ENCODE results near the gene SETD1A. TPM values are rescaled to one million over a fixed set of nuclear protein-coding genes. Genes with fewer than 3 reads are reported as not detected.

SETD1A gene
- 25.9 and 27.8 TPM in 2 replicates for total RNA-seq

GRCh38 chr16:30957456-30958174 is at the start of gene SETD1A:
Gene SETD1A (plus strand): TSS chr16:30957754. CDS start chr16:30958732, 978 bp downstream.
- intact Hi-C loops (cut with micrococcal nuclease), result loop anchor here (1.0 to 10.0 kb wide), 13 partner anchors 34 to 911 kb away; partner anchors contain the start of genes ARMC5, BCKDK, FBRS and FBXL19

GRCh38 chr16:30910427-30911029 is 47.0 kb upstream of the SETD1A start:
- intact Hi-C loops (cut with micrococcal nuclease), result no loop called here

GRCh38 chr16:30912794-30913412 is 44.7 kb upstream of the SETD1A start:
- intact Hi-C loops (cut with micrococcal nuclease), result no loop called here

DNA sequence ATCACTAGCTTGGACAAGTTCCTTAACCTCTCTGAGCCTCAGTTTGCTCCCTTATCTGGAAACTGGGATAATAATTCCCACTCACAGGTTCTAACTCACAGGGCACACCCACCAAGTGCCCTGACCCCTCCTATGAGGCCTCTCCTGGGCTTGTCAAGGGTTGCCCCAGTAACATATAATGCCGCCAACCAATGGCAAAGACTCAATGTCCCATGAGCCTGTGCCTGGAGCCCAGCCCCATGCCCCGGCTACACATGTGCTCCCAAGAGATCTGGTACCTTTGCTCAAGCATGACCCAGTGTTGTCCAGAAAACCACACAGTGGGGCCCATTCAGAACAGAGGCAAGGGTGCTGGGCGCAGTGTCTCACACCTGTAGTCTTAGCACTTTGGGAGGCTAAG is 42.7 kb upstream of the SETD1A start:
- intact Hi-C loops (cut with micrococcal nuclease), result no loop called here

GRCh38 chr16:30918614-30919013 is 38.9 kb upstream of the SETD1A start:
- intact Hi-C loops (cut with micrococcal nuclease), result no loop called here

DNA sequence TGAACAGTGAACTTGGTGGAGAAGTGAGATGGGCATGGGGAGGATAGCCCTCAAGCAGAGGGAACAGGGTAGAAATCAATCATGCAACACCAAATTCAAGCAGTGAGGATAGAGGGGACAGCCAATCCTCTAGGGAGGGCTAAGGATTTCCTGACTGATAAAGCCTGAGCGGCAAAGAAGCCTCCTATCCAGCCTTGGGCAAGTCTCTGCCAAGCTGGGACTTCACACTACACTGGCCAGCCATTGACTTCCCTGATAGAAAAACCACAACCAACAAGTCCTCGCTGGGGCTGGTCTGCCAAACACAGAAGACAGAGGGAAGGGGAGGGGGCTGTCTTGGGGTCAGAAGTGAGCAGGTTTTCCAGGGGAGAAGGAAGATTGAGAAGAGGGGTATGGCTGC is 36.7 kb upstream of the SETD1A start:
- intact Hi-C loops (cut with micrococcal nuclease), result loop anchor here (1.0 to 5.0 kb wide), 2 partner anchors 77 to 584 kb away; no protein-coding TSS in a partner anchor

DNA sequence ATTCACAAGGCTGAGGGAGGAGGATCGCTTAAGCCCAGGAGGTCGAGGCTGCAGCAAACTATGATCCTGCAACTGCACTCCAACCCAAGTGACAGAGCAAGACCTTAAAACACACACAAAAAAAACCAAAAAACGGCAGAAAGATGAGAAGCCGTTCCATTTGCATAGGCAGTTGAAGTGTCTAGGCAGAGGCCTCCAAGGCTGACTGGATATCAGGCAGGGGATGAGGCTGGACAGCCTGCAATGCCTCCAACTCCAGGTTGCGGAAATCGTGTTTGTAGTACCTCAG is 36.2 kb upstream of the SETD1A start:
- intact Hi-C loops (cut with micrococcal nuclease), result loop anchor here (1.0 to 5.0 kb wide), 2 partner anchors 77 to 584 kb away; no protein-coding TSS in a partner anchor

DNA sequence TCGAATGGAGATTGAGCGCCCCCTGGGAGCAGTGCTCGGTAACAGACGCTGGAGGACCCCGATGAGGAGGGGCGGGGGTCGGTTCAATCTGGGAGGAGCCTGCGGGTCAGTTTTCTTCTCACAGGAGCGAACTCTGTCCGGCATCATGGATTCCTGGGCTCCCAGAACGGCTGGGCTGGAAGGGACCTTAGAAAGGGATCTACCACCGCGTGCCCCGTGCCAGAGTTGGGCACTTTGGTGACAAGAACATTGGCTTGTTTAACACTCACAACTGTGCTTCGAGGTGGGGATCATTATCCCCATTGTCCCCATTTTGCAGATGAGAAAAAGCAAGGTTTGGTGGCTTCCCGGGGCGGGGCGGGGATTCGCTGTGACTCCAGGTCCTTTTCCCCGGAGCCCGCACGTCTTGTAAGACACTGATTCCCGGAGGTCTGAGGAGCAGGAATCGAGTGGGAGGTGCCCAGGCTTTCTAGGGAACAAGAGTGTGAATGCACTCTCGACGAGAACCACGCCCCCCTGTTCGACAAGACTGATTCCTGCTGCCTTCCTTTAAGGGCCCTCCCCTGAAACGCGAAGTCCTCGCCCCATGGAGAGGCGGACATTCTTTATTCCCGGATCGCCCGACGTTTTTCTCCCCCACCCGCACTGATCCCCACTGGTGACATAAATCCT is 35.7 kb upstream of the SETD1A start:
- intact Hi-C loops (cut with micrococcal nuclease), result loop anchor here (1.0 to 5.0 kb wide), 17 partner anchors 20 to 585 kb away; partner anchors contain the start of genes CFAP119, FBRS, KAT8 and PHKG2

DNA sequence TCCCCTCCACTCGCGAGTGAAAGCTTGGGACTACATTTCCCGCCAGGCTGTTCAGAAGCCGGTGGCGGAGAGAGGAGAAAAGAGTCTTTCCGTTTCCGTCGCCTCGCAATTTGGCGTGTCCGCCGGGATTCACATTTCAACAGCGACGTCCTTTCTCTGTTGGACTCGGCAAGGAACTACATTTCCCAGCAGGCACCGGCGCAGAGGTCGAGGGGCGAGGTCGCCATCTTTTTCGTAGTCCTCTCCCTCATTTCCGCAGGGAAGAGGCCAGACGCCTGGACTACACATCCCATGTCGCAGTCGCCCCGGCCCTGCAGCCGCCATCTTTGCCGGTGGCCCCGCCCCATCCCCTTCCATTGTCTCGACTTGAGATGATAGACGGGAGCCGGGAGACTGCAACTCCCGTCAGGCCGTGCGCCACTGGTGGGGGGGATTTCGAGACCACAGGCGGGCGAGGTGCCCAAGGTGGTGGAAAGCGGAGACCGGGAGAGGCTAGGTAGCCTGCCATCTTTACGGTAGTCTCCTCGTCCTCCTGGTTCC is 35.1 kb upstream of the SETD1A start:
- intact Hi-C loops (cut with micrococcal nuclease), result loop anchor here (1.0 to 5.0 kb wide), 16 partner anchors 20 to 585 kb away; partner anchors contain the start of genes CFAP119, FBRS, KAT8 and PHKG2

DNA sequence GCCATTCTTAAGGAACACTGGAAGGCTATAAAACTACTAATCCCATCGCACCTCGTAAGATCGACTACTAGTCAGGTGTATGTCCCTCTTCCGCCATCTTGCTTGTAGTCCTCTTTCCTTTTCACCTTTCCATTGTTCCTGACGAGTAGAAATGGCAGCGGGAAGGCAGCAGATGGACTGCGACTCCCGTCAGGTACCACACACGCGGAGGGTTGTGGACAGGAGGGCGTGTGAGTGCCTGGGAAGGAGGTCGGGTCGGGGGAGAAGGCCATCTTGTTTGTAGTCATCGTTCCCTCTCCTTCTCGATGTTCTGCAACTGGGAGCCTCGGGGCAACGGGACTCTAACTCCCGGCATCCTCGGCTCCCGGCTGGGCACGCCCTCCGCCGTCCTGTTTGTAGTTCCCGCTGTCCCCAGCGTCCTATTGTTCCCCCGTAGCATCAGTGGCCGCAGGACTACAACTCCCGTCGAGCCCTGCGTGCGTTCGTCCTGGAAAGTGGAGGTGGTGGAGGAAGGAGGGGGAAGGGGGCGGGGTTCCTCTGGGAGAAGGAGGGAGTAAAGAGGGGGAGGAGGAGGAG is 34.5 kb upstream of the SETD1A start:
- intact Hi-C loops (cut with micrococcal nuclease), result loop anchor here (1.0 to 5.0 kb wide), 22 partner anchors 19 to 586 kb away; partner anchors contain the start of genes ARMC5, CFAP119, FBRS and KAT8

DNA sequence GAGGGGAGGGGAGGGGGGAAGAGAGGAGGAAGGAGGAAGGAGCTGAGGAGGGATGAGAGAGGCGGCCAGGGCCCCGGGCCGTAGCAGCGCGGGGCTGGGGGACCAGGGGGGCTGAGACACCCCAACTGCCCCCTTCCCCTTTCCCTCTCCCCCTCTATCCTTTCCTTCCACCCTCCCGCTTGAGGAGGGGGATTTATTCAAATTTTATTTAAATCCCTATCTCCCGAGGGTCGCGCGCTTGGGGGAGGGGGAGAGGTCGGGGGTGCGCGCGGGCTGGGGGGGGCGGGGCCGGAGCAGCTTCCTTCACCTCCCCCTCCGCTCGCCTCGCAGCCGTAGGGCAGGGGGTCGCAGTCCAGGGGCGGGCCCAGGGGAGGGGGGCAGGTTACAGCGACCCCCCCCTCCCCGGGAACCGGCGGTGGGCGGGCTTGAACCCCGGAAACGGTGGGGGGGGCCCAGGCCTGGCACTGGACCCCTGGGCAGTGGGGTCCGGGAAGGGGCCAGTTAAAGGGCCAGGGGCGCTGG is 33.9 kb upstream of the SETD1A start, which contains the start of gene FBXL19:
TSS of gene FBXL19 (plus strand) at position 19 of the 522 bp plus-strand sequence. CDS start 2,183 bp downstream, outside the sequence.
- intact Hi-C loops (cut with micrococcal nuclease), result loop anchor here (1.0 to 5.0 kb wide), 7 partner anchors 19 to 586 kb away; partner anchors contain the start of genes ARMC5 and SETD1A

DNA sequence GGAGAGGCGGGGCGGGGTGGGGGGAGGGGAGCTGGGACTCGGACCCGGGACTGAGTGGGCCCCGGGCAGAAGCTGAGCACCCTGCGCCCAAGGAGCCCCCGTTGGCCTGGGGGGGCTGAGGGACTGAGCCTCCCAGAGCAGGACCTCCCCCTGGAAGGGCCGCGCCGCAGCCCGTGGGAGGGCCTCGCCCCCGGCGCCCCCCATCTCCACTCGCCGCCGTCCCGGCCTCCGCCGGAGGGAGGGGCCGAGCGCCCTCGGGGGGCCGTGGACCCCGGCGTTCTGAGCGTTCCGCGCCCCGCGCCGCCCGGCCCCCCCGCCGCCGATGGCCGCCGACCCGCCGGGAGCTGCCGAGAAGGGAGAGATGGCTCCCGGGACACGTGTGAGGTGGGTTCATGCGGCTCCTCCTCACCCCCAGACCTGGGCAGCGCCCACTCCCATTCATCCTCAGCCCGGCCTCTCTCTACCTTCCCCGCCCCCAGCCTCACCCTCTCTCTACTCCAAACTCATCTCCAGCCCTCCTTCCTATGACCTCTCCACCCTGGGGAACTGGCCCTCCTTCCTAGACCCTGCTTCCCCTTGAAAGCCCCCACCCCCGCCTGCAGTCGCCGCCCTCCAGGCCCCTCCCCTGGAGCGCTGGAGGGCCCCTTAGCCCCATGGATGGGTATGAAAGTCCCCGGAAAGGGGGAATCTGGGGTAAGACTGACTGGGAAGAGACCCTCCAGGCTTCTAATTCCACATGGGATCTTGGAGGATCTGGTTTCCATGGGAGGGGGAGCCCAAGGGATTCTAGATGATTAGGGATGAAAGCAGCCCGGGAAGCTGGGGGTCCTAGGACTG is 33.3 kb upstream of the SETD1A start:
- intact Hi-C loops (cut with micrococcal nuclease), result loop anchor here (5.0 kb wide), 1 partner anchor 587 kb away; no protein-coding TSS in a partner anchor

GRCh38 chr16:30924913-30925631 is 32.5 kb upstream of the SETD1A start:
- intact Hi-C loops (cut with micrococcal nuclease), result loop anchor here (5.0 kb wide), 1 partner anchor 588 kb away; no protein-coding TSS in a partner anchor

GRCh38 chr16:30925632-30925987 is 31.9 kb upstream of the SETD1A start:
- intact Hi-C loops (cut with micrococcal nuclease), result no loop called here

DNA sequence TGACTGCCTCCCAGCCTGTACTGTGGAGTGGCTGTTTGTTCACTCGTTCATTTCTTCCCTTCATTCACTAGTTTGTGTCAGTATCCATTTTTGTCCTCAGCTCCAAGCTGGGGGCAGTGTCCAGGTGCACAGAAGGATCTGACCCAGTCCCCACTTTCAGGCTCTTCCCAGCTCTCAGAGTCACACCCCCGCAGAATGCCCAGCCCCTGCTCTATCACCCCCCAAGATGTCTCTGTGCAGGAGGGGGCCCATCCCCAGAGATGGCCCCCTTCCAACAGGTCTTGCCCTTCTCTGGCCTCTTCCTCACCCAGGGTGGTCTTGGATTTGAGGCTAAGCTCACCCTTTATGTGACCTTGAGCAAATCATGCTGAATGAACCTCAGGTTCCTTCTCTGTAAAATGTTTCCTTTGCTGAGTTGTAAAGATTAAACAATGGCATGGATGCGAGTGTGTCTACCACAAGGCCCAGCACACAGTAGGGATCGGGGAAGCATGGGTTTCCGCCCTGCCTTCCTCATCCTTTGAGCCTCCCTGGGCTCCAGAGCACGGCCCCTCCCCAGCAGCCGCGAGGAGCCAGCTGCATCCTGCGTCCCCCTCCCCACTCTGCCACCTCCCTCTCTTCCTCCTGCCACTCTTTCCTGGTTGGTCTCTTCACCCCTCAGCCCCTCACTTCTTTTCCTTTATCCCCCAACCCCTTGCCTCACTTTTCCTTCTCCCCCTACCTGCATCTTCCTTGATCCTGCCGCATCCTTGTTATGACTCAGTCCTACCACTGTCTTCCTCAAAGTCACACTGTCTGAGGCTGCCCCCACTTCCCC is 31.4 kb upstream of the SETD1A start:
- intact Hi-C loops (cut with micrococcal nuclease), result no loop called here

DNA sequence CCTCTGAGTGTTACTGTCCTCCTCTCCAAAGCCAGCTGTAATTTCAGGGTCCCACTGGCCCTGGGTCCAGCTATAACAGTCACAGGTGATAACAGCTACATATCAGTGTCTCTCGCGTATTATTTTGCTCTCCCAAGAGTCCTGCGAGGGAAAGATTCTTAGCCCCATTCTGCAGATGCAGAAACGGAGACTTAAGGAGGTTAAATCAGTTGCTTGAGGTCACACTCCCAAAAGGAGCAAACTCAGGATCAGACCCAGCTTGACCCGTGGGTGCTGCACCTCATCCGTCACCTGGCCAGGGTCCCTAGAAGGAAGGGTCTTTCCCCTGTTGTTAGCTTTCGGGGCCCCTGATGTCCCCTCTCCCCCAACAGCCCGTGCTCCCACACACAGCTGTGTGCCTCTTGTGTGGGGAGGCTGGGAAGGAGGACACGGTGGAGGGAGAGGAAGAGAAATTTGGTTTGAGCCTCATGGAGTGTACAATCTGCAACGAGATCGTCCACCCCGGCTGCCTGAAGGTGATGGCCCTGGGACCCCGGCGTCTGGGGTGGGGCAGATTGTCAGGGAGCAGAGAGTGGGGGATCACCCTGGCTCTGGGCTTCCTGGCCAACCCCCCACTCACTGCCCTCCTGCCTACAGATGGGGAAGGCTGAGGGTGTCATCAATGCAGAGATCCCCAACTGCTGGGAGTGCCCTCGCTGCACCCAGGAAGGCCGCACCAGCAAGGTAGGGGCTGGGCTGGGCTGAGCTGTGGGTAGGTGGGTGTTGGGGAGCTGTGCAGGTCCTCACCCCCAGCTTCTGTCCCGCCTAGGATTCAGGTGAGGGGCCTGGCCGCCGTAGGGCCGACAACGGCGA is 30.4 kb upstream of the SETD1A start:
- intact Hi-C loops (cut with micrococcal nuclease), result no loop called here

DNA sequence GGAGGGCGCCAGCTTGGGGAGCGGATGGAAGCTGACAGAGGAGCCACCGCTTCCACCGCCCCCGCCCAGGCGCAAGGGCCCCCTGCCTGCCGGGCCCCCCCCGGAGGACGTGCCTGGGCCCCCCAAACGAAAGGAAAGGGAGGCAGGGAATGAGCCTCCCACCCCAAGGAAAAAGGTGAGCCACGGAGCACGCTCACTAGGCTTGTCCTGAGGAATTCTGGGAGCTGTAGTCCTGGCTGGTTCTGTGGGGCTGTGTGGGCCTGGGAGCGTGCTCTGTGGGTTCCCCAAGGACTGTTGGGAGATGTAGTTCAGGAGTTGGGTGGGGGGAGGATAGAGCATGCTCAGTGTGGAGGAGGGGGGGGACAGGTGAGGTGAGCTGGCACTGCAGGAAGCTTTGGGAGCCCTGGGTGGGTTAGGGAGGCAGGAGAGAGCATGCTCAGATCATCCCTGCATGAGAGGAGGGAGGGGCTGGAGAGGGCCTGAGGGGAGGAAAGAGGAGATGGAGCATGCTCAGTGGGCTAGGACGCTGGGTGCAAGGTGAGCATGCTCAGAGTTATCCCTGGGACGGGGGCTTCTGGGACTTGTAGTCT is 29.7 kb upstream of the SETD1A start:
- intact Hi-C loops (cut with micrococcal nuclease), result no loop called here
